OCI-LY3 (cell line): ENCODE data around the gene PPP1R26.

Experiments
- H2AFZ ChIP-seq: fragments of 200-600, 300-600 bp; shearing (Covaris generic); 2 replicates; pipeline ENCODE4 v1.6.0; 2014; ENCODE audit warnings: antibody characterized with exemption, low read depth, low read length
- H3K27ac ChIP-seq: fragments of 200-600, 300-600 bp; sonication (generic); 2 replicates; pipeline ENCODE4 v1.5.1; 2014; ENCODE audit warnings: mild to moderate bottlenecking, low read length, moderate library complexity, mixed read lengths
- H3K27me3 ChIP-seq: fragments of 200-600, 300-600 bp; sonication (generic); 2 replicates; pipeline ENCODE4 v1.6.1; 2014; ENCODE audit warnings: low read depth, low read length, mixed read lengths
- H3K36me3 ChIP-seq: fragments of 200-600, 300-600 bp; sonication (generic); replicated peaks from 2 replicates; pipeline ENCODE3; 2014; ENCODE audit warnings: low read depth, low read length, mixed read lengths
- H3K4me1 ChIP-seq: fragments of 300-600, 200-600 bp; sonication (generic); 2 replicates; pipeline ENCODE4 v1.6.1; 2014; ENCODE audit warnings: low read length, mixed read lengths
- H3K4me2 ChIP-seq: fragments of 200-600, 300-600 bp; sonication (generic); 2 replicates; pipeline ENCODE4 v1.6.1; 2014; ENCODE audit warnings: low read length, mixed read lengths
- H3K4me3 ChIP-seq: fragments of 300-600, 200-600 bp; sonication (generic); 2 replicates; pipeline ENCODE4 v1.5.1; 2014; ENCODE audit warnings: antibody characterized with exemption, mild to moderate bottlenecking, low read length, moderate library complexity
- H3K79me2 ChIP-seq: fragments of 300-600, 200-600 bp; shearing (Covaris generic); 2 replicates; pipeline ENCODE4 v1.6.1; 2014; ENCODE audit warnings: mild to moderate bottlenecking, low read length, mixed read lengths
- H3K9ac ChIP-seq: fragments of 300-600, 200-600 bp; shearing (Covaris generic); 2 replicates; pipeline ENCODE4 v1.6.0; 2014; ENCODE audit warnings: mild to moderate bottlenecking, low read length, moderate library complexity
- H3K9me3 ChIP-seq: fragments of 200-600, 300-600 bp; shearing (Covaris generic); 2 replicates; pipeline ENCODE4 v1.6.1; 2014; ENCODE audit warnings: low read length, mixed read lengths; ENCODE audit not compliant: insufficient read depth
- H4K20me1 ChIP-seq: fragments of 200-600, 300-600 bp; sonication (generic); 2 replicates; pipeline ENCODE4 v1.6.1; 2016; ENCODE audit warnings: low read length, mixed read lengths; ENCODE audit not compliant: insufficient read depth
- EZH2phosphoT487 ChIP-seq: fragments of 200-600 bp; shearing (Covaris generic); IDR thresholded peaks from 2 replicates; pipeline ENCODE4 v1.6.1; 2018; ENCODE audit warnings: antibody characterized with exemption, mixed run types, low read depth
- TF ChIP-seq, protein P1 (sequence below): fragments of 200-600, 300-600 bp; sonication (generic); IDR thresholded peaks from 2 replicates; pipeline ENCODE4 v1.5.1; 2014; ENCODE audit warnings: antibody characterized with exemption, low read length, low read depth

Gene PPP1R26

DNA sequence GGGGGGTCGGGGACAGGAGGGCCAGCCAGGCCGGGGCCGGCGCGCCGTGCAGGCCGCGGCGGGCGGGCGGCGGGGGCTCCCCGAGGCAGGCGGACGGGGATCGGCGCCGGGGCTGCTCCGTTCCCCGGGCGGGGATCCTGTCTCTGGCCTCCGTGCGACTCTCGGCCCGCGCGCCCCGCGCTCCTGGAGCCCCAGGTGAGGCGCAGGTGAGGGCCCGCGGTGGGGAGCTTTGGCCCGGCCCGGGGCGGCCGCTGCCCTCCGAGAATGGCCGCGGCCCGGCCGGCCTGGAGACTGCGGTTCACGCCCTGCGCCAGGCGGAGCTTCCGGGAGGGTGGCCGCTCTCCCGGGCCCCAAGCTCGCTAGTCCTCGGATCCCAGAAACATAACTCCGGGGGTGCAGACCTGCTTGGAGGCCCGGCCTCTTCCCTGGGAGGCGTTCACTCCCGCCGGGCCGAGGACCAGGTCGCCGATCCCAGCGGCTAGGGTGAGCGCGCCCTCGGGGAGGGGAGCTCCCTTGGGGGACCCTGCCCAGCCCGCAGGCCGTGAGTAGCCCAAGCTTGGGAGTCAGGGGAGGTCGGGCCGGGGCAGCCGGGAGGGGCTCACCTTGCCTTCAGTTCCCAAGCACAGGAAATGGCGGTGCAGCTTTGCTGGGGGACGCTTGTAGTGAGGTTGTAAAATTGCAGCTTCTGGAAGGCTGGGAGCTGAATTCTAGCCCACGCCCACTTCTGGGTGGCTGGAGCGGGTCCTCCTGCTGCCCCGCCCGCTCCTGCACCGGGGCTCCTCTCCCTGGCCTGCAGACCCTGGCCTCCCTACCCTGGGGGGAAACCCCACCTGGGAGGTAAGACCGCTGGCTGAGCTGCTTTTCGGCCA lies 723 bp downstream of the PPP1R26 start:
- peak overlapping the region; percentile 97 for H3K4me2 ChIP-seq
- peak overlapping the region; percentile 34; the same call in 1 of the 2 replicates for H2AFZ ChIP-seq
- peak overlapping the region; percentile 69 for H3K9ac ChIP-seq
- no peaks in the 10 kb centered on the region for H3K36me3 ChIP-seq
- TF ChIP-seq EZH2phosphoT487, result no peak
- TF ChIP-seq, protein P1, sequence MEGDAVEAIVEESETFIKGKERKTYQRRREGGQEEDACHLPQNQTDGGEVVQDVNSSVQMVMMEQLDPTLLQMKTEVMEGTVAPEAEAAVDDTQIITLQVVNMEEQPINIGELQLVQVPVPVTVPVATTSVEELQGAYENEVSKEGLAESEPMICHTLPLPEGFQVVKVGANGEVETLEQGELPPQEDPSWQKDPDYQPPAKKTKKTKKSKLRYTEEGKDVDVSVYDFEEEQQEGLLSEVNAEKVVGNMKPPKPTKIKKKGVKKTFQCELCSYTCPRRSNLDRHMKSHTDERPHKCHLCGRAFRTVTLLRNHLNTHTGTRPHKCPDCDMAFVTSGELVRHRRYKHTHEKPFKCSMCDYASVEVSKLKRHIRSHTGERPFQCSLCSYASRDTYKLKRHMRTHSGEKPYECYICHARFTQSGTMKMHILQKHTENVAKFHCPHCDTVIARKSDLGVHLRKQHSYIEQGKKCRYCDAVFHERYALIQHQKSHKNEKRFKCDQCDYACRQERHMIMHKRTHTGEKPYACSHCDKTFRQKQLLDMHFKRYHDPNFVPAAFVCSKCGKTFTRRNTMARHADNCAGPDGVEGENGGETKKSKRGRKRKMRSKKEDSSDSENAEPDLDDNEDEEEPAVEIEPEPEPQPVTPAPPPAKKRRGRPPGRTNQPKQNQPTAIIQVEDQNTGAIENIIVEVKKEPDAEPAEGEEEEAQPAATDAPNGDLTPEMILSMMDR, result no peak
- H3K9me3 ChIP-seq, result no peaks in the 10 kb centered on the region
- H3K27me3 ChIP-seq, result peaks cover 6% of the 10 kb centered on the region; the same call in 1 of the 2 replicates
- H3K27ac ChIP-seq, result no peak overlapping the region
- H4K20me1 ChIP-seq, result no peaks in the 10 kb centered on the region
- H3K4me3 ChIP-seq, result peak overlapping the region; percentile 96
- H3K4me1 ChIP-seq, result peaks cover 7% of the 10 kb centered on the region; the same call in 1 of the 2 replicates
- no peaks in the 10 kb centered on the region for H3K79me2 ChIP-seq

GRCh38 chr9:135480940-135481310 lies 1.3 kb downstream of the PPP1R26 start:
- Histone ChIP-seq H2AFZ (0 out of 2 replicates have a peak overlapping the region, but pooled peaks have one; percentile 34), H3K4me3 (peak overlapping the region; percentile 96), H4K20me1 (no peaks in the 10 kb centered on the region), H3K79me2 (no peaks in the 10 kb centered on the region), H3K36me3 (no peaks in the 10 kb centered on the region), H3K9ac (peak overlapping the region; percentile 69), H3K9me3 (no peaks in the 10 kb centered on the region), H3K27ac (no peak overlapping the region), H3K4me2 (peak overlapping the region; percentile 97), H3K4me1 (peaks cover 7% of the 10 kb centered on the region; the same call in 1 of the 2 replicates), H3K27me3 (peaks cover 6% of the 10 kb centered on the region; the same call in 1 of the 2 replicates)
- no peak for TF ChIP-seq EZH2phosphoT487

DNA sequence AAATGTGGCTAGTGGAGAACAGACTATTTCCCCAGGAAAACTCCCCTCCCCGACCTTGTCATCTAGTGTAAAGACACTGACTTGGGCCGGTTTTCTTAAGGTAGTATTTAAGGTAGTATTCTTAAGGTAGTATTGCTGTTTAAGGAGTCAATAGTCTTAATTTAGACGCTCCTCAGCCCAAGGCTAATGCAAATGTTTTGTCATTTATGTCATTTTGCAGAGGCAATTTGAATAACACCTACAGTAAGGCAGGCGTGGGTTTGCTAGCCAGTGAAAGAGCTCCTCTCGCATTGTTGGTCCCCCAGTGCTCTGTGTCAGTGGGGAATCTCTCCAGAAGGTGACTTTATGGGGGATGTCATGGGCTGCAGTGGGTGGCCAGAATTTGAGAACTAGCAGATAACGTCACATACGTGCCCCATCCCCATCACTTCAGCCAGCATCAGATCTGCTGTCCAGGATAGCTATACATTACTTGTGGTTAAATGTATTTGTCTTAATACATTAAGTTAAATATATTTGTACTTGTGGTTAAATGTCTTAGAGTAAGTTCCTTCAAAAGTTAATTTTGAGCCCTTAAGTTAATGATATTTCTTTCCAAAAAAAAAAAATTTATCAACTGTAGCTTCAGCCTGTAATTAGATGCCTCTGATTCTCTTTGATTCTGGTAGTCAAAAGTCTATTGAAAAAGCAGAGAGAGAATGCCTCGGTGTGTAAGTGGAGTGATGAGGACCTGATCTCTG lies 2.6 kb downstream of the PPP1R26 start:
- H3K36me3 ChIP-seq, result no peaks in the 10 kb centered on the region
- H3K4me1 ChIP-seq, result peaks cover 7% of the 10 kb centered on the region; the same call in 1 of the 2 replicates
- H3K27me3 ChIP-seq, result peaks cover 6% of the 10 kb centered on the region; the same call in 1 of the 2 replicates
- H3K9ac ChIP-seq, result no peak overlapping the region
- no peak overlapping the region for H3K27ac ChIP-seq
- no peak for TF ChIP-seq EZH2phosphoT487
- TF ChIP-seq, protein P1, result no peak
- H3K4me3 ChIP-seq, result no peak overlapping the region
- H3K9me3 ChIP-seq, result no peaks in the 10 kb centered on the region
- no peak overlapping the region for H3K4me2 ChIP-seq
- H2AFZ ChIP-seq, result no peak overlapping the region
- no peaks in the 10 kb centered on the region for H4K20me1 ChIP-seq
- H3K79me2 ChIP-seq, result no peaks in the 10 kb centered on the region

DNA sequence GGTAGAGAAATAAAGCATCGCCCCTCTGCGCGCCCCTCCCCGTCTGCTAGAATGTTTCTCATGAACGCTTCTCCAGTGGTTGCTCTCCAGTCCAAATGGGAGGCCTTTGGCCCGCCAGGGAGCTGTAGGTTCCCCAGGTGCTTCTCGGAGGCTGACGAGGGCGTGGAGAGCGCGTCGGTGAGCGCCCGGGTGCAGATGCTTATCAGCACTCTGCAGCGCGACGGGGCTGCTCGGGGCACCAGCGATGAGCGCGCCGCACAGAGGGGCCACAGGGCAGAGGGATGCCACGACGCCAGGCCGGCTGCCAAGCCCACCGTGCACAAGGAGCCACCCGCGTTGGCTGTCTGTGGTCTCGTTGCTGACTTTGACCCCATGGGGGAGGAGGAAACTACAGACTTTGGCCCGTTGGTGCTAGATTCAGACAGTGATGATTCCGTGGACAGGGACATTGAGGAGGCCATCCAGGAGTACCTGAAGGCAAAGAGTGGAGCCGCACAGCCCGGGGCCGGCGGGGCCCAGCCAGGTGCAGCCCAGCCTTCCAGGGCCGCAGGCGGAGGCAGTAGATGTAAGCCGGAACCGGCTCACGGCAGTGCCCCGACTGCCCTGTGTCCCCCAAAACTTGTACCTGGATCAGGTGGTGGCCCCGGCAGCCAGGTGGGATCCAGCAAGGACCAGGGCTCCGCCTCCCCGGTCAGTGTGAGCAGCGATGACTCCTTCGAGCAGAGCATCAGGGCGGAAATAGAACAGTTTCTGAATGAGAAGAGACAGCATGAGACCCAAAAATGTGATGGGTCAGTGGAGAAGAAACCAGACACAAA lies 5.1 kb downstream of the PPP1R26 start:
- no peaks in the 10 kb centered on the region for H4K20me1 ChIP-seq
- H3K9ac ChIP-seq, result no peak overlapping the region
- no peaks in the 10 kb centered on the region for H3K27me3 ChIP-seq
- no peaks in the 10 kb centered on the region for H3K79me2 ChIP-seq
- TF ChIP-seq, protein P1, result no peak
- no peak for TF ChIP-seq EZH2phosphoT487
- H2AFZ ChIP-seq, result no peak overlapping the region
- no peak overlapping the region for H3K4me3 ChIP-seq
- H3K36me3 ChIP-seq, result no peaks in the 10 kb centered on the region
- H3K9me3 ChIP-seq, result no peaks in the 10 kb centered on the region
- no peak overlapping the region for H3K27ac ChIP-seq
- H3K4me2 ChIP-seq, result no peak overlapping the region
- H3K4me1 ChIP-seq, result 0 out of 2 replicates have a peak, but pooled peaks cover 3% of the 10 kb centered on the region
